Measurements from ENCODE around the gene NAP1L5. TPM values are rescaled to one million over a fixed set of nuclear protein-coding genes. Genes with fewer than 3 reads are reported as not detected.

NAP1L5 gene
- total RNA-seq, 1 experiment from 2014 or later, result 17.9 TPM

DNA sequence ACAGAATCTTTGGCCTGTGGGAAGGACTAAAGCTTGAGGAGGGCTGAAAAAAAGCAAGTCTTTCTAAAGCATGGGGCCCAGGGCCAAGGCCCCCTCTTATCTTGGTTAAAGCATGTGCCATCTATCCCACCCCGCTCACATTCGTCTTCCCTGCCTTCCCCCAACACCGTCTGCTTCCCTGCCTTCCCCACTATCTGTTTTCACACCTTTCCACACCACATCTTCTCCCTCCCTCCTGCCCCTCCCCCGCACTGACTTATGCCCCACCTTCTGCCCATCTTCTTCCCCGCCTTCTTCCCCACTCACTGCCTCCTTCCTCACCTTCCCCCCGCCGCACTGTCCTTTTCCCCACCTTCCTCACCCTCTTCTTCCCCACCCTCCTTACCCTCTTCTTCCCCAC lies 890 bp upstream of the NAP1L5 start:
- no peaks in the 10 kb centered on the region for H3K9me2 ChIP-seq (replicated peaks; ENCODE audit: insufficient read depth, low read length)
- no peaks in the 10 kb centered on the region for H3K9me3 ChIP-seq (ENCODE audit: low read length)
- no peak overlapping the region for H3K27ac ChIP-seq (ENCODE audit: low read length)
- H3K4me2 ChIP-seq (ENCODE audit: low read depth, low read length, poor library complexity, severe bottlenecking), result no peak overlapping the region
- peaks cover 9% of the 10 kb centered on the region for H3K79me2 ChIP-seq (ENCODE audit: low read length)
- no peak overlapping the region for H2AFZ ChIP-seq (ENCODE audit: low read length)
- no peak for DNase-seq
- peaks cover 12% of the 10 kb centered on the region for H3K4me1 ChIP-seq (ENCODE audit: low read length)
- no peaks in the 10 kb centered on the region for H4K20me1 ChIP-seq (ENCODE audit: insufficient read depth, low read depth, low read length)
- H3K36me3 ChIP-seq (ENCODE audit: insufficient read depth, low read length), result no peaks in the 10 kb centered on the region
- H3K27me3 ChIP-seq (ENCODE audit: low read length), result no peaks in the 10 kb centered on the region
- H3K9ac ChIP-seq (ENCODE audit: low read length), result no peak overlapping the region
- H3K4me3 ChIP-seq (ENCODE audit: low read length), result no peak overlapping the region

DNA sequence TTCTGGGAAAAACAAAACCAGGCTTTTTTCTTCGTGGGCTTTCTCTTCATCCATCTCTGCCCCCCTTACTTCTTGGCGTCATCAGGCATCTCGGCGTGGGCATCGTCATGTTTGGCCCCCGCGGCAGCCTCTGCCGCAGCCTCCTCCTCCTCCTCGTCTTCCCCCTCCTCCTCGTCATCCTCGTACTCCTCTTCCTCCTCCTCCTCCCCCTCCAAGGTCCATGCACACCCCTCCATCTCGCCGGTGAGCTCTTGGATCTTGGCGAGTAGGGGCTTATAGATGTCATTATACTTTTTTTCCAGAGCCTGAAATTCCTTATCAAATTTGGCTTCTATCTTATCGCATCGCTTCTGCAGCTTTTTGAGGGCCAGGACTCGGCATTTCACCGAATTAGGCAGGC lies 488 bp downstream of the NAP1L5 start:
- peak overlapping the region; percentile 61 for H3K4me2 ChIP-seq (ENCODE audit: low read depth, low read length, poor library complexity, severe bottlenecking)
- H3K9me3 ChIP-seq (ENCODE audit: low read length), result no peaks in the 10 kb centered on the region
- peaks cover 9% of the 10 kb centered on the region for H3K79me2 ChIP-seq (ENCODE audit: low read length)
- peak overlapping the region; percentile 49; the same call in 1 of the 2 replicates for H2AFZ ChIP-seq (ENCODE audit: low read length)
- H3K9me2 ChIP-seq (replicated peaks; ENCODE audit: insufficient read depth, low read length), result no peaks in the 10 kb centered on the region
- H3K4me3 ChIP-seq (ENCODE audit: low read length), result peak overlapping the region; percentile 81
- no peaks in the 10 kb centered on the region for H3K36me3 ChIP-seq (ENCODE audit: insufficient read depth, low read length)
- H3K27me3 ChIP-seq (ENCODE audit: low read length), result no peaks in the 10 kb centered on the region
- H3K9ac ChIP-seq (ENCODE audit: low read length), result peak overlapping the region; percentile 79
- peaks cover 12% of the 10 kb centered on the region for H3K4me1 ChIP-seq (ENCODE audit: low read length)
- DNase-seq, result peak; percentile 71
- H4K20me1 ChIP-seq (ENCODE audit: insufficient read depth, low read depth, low read length), result no peaks in the 10 kb centered on the region
- no peak overlapping the region for H3K27ac ChIP-seq (ENCODE audit: low read length)

DNA sequence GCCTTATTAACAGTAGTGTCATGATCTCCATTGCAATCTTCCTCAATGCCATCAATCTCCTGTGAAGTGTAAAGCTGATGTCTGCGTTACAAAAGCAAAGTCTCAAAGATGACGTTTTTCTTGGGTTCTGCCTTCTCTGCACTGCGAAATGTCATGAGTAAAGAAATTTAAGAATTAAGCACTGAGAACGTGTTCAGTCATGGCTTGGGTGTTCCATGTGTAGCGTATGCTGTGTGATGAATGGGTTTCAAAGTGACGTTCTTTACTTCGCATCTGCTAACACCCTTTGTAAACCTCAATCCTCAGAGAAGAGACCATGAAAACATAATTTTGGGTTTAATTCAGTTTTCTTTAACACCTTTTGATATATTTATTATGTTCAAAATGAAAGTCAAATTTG lies 999 bp downstream of the NAP1L5 start:
- peaks cover 9% of the 10 kb centered on the region for H3K79me2 ChIP-seq (ENCODE audit: low read length)
- H3K27me3 ChIP-seq (ENCODE audit: low read length), result no peaks in the 10 kb centered on the region
- H3K4me3 ChIP-seq (ENCODE audit: low read length), result peak overlapping the region; percentile 81
- no peak for DNase-seq
- peaks cover 12% of the 10 kb centered on the region for H3K4me1 ChIP-seq (ENCODE audit: low read length)
- no peak overlapping the region for H2AFZ ChIP-seq (ENCODE audit: low read length)
- H3K4me2 ChIP-seq (ENCODE audit: low read depth, low read length, poor library complexity, severe bottlenecking), result peak overlapping the region; percentile 61
- no peaks in the 10 kb centered on the region for H3K9me2 ChIP-seq (replicated peaks; ENCODE audit: insufficient read depth, low read length)
- H3K9me3 ChIP-seq (ENCODE audit: low read length), result no peaks in the 10 kb centered on the region
- H3K27ac ChIP-seq (ENCODE audit: low read length), result no peak overlapping the region
- H3K9ac ChIP-seq (ENCODE audit: low read length), result peak overlapping the region; percentile 79
- H3K36me3 ChIP-seq (ENCODE audit: insufficient read depth, low read length), result no peaks in the 10 kb centered on the region
- H4K20me1 ChIP-seq (ENCODE audit: insufficient read depth, low read depth, low read length), result no peaks in the 10 kb centered on the region

DNA sequence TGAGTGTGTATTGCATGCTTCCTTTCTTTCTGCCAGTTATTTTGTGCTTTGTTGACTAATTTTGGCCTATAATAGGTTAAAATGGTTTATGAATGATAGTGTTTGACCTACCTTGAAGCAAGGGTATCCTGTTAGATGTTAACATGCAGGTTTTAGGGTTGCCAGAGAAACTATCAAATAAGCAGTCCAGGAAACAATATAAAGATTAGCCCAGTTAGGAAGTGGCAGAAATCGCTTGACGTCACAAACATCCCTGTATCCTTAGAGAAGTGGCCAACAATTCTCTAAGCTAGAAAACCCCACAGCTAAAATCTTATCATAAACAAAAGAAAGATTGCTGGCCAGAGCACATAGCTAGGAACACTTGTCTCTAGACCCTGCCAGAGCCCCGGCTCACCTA lies 3.8 kb downstream of the NAP1L5 start:
- no peak for DNase-seq
- Histone ChIP-seq H3K9ac (ENCODE audit: low read length) (no peak overlapping the region), H3K9me3 (ENCODE audit: low read length) (no peaks in the 10 kb centered on the region), H2AFZ (ENCODE audit: low read length) (no peak overlapping the region), H3K36me3 (ENCODE audit: insufficient read depth, low read length) (no peaks in the 10 kb centered on the region), H3K4me3 (ENCODE audit: low read length) (no peak overlapping the region), H3K79me2 (ENCODE audit: low read length) (peaks cover 9% of the 10 kb centered on the region), H3K27ac (ENCODE audit: low read length) (no peak overlapping the region), H3K9me2 (replicated peaks; ENCODE audit: insufficient read depth, low read length) (no peaks in the 10 kb centered on the region), H4K20me1 (ENCODE audit: insufficient read depth, low read depth, low read length) (no peaks in the 10 kb centered on the region), H3K4me1 (ENCODE audit: low read length) (peaks cover 12% of the 10 kb centered on the region), H3K27me3 (ENCODE audit: low read length) (no peaks in the 10 kb centered on the region), H3K4me2 (ENCODE audit: low read depth, low read length, poor library complexity, severe bottlenecking) (no peak overlapping the region)

DNA sequence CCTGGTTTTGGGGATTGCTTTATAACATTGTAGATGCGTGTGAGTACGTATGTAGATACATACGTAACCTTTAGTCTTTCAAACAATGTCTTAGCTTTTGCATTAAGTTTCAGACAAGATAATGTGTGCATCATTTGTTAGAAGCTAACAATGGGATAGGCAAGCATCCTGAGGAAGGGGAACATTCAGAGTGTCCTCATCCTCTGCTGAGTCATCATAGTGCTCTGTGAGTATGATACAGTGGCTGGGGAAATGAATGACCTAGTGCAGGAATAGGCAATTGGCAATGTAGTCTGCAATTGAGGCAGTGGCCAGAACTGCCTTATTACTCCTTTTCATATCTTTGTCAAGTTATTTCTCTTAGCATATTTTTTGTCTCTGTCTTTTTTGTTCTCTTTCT lies 7.3 kb downstream of the NAP1L5 start:
- Histone ChIP-seq H3K4me1 (ENCODE audit: low read length) (no peaks in the 10 kb centered on the region), H3K4me3 (ENCODE audit: low read length) (no peak overlapping the region), H3K9me2 (replicated peaks; ENCODE audit: insufficient read depth, low read length) (no peaks in the 10 kb centered on the region), H3K27ac (ENCODE audit: low read length) (no peak overlapping the region), H3K9me3 (ENCODE audit: low read length) (no peaks in the 10 kb centered on the region), H2AFZ (ENCODE audit: low read length) (no peak overlapping the region), H3K9ac (ENCODE audit: low read length) (no peak overlapping the region), H3K36me3 (ENCODE audit: insufficient read depth, low read length) (no peaks in the 10 kb centered on the region), H3K79me2 (ENCODE audit: low read length) (no peaks in the 10 kb centered on the region), H4K20me1 (ENCODE audit: insufficient read depth, low read depth, low read length) (no peaks in the 10 kb centered on the region), H3K27me3 (ENCODE audit: low read length) (no peaks in the 10 kb centered on the region), H3K4me2 (ENCODE audit: low read depth, low read length, poor library complexity, severe bottlenecking) (no peak overlapping the region)
- DNase-seq, result no peak

DNA sequence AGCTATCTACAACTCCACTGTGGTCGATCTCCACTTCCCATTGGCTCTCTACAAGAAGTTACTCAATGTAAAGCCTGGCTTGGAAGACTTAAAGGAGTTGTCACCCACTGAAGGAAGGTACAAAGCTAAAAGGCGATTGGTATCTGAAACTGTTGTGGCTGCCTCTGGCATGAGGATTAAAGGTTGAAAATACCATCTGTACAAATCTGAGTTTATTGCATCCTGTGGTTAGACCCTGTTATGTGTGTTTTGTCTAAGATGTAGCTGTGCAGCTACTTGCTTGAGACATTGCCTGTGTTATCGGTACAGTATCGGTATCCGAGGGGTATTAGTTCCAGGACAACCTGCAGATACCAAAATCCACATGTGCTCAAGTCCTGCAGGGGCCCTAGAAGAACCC lies 16.4 kb downstream of the NAP1L5 start:
- no peak overlapping the region for H3K4me3 ChIP-seq (ENCODE audit: low read length)
- no peaks in the 10 kb centered on the region for H3K4me1 ChIP-seq (ENCODE audit: low read length)
- no peak for DNase-seq
- H3K9me2 ChIP-seq (replicated peaks; ENCODE audit: insufficient read depth, low read length), result no peaks in the 10 kb centered on the region
- H3K27me3 ChIP-seq (ENCODE audit: low read length), result no peaks in the 10 kb centered on the region
- H3K4me2 ChIP-seq (ENCODE audit: low read depth, low read length, poor library complexity, severe bottlenecking), result no peak overlapping the region
- H2AFZ ChIP-seq (ENCODE audit: low read length), result no peak overlapping the region
- H3K36me3 ChIP-seq (ENCODE audit: insufficient read depth, low read length), result no peaks in the 10 kb centered on the region
- no peaks in the 10 kb centered on the region for H3K9me3 ChIP-seq (ENCODE audit: low read length)
- H3K27ac ChIP-seq (ENCODE audit: low read length), result no peak overlapping the region
- no peaks in the 10 kb centered on the region for H3K79me2 ChIP-seq (ENCODE audit: low read length)
- H3K9ac ChIP-seq (ENCODE audit: low read length), result no peak overlapping the region
- H4K20me1 ChIP-seq (ENCODE audit: insufficient read depth, low read depth, low read length), result no peaks in the 10 kb centered on the region

DNA sequence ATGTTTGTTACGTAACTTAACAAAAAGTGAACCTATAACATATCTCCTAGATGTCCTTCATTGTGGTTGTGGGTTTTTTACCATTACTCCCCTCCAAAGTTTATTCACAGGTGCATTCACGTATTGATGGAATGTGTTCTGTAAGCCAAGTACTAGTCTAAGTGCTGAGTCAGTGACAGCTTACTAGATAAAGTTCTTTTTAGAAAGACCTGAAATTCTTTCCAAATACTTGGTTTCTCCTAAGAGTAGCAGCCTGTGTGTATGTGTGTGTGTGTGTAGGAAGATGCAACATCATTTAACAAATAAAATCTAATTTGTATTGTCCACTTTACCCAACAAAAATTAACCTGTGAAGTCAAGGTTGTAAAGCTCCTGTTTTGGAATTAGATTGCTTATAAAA lies 22.1 kb downstream of the NAP1L5 start:
- Histone ChIP-seq H3K27me3 (ENCODE audit: low read length) (no peaks in the 10 kb centered on the region), H3K4me1 (ENCODE audit: low read length) (peaks cover 10% of the 10 kb centered on the region), H2AFZ (ENCODE audit: low read length) (no peak overlapping the region), H3K4me3 (ENCODE audit: low read length) (no peak overlapping the region), H4K20me1 (ENCODE audit: insufficient read depth, low read depth, low read length) (no peaks in the 10 kb centered on the region), H3K36me3 (ENCODE audit: insufficient read depth, low read length) (no peaks in the 10 kb centered on the region), H3K9ac (ENCODE audit: low read length) (no peak overlapping the region), H3K79me2 (ENCODE audit: low read length) (no peaks in the 10 kb centered on the region), H3K4me2 (ENCODE audit: low read depth, low read length, poor library complexity, severe bottlenecking) (no peak overlapping the region), H3K9me2 (replicated peaks; ENCODE audit: insufficient read depth, low read length) (no peaks in the 10 kb centered on the region), H3K27ac (ENCODE audit: low read length) (no peak overlapping the region), H3K9me3 (ENCODE audit: low read length) (no peaks in the 10 kb centered on the region)
- DNase-seq, result no peak

DNA sequence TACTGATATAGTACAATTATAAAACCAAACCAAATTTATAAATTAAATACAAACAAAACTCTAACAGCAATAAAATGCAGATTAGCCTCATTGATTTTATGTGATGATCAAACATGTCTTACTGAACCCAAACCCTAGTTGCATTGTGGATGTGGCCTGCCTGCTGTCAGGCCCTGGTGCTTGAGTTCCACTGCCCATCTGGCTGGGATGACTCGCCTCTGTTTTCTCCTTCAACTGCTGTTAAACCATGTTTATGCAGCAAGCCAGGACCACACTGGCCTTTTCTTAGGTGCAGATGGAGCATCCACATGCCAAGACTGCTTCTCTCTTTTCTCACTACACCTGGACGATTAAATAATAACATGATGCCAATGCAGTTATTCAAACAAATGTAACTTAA lies 22.6 kb downstream of the NAP1L5 start:
- Histone ChIP-seq H3K27ac (ENCODE audit: low read length) (no peak overlapping the region), H3K4me3 (ENCODE audit: low read length) (no peak overlapping the region), H3K4me2 (ENCODE audit: low read depth, low read length, poor library complexity, severe bottlenecking) (no peak overlapping the region), H3K4me1 (ENCODE audit: low read length) (peaks cover 10% of the 10 kb centered on the region), H3K36me3 (ENCODE audit: insufficient read depth, low read length) (no peaks in the 10 kb centered on the region), H3K9me2 (replicated peaks; ENCODE audit: insufficient read depth, low read length) (no peaks in the 10 kb centered on the region), H3K79me2 (ENCODE audit: low read length) (no peaks in the 10 kb centered on the region), H3K9ac (ENCODE audit: low read length) (no peak overlapping the region), H3K27me3 (ENCODE audit: low read length) (no peaks in the 10 kb centered on the region), H3K9me3 (ENCODE audit: low read length) (no peaks in the 10 kb centered on the region), H2AFZ (ENCODE audit: low read length) (no peak overlapping the region), H4K20me1 (ENCODE audit: insufficient read depth, low read depth, low read length) (no peaks in the 10 kb centered on the region)
- DNase-seq, result no peak

DNA sequence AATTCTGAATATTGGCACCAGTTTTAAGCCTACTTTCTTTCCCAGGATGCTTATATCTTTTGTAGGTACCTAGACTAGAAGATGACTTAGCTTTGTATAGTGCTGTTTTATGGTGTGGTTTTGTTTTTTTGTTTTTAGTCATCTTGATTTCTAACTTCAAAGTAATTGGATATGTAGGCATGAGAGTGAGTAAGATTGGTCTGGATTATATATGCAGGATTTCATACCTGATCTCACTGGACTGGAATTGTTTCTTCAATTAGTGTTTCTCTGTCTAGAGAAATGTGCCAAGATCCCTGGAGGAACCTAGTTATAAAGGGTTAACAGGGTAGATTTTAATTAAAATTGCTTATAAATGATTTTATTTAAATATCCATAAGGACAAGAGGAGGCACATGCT lies 23.1 kb downstream of the NAP1L5 start:
- Histone ChIP-seq H3K27me3 (ENCODE audit: low read length) (no peaks in the 10 kb centered on the region), H3K36me3 (ENCODE audit: insufficient read depth, low read length) (no peaks in the 10 kb centered on the region), H4K20me1 (ENCODE audit: insufficient read depth, low read depth, low read length) (no peaks in the 10 kb centered on the region), H2AFZ (ENCODE audit: low read length) (no peak overlapping the region), H3K27ac (ENCODE audit: low read length) (no peak overlapping the region), H3K4me1 (ENCODE audit: low read length) (peaks cover 10% of the 10 kb centered on the region), H3K9me2 (replicated peaks; ENCODE audit: insufficient read depth, low read length) (no peaks in the 10 kb centered on the region), H3K9ac (ENCODE audit: low read length) (no peak overlapping the region), H3K9me3 (ENCODE audit: low read length) (no peaks in the 10 kb centered on the region), H3K79me2 (ENCODE audit: low read length) (no peaks in the 10 kb centered on the region), H3K4me3 (ENCODE audit: low read length) (no peak overlapping the region), H3K4me2 (ENCODE audit: low read depth, low read length, poor library complexity, severe bottlenecking) (no peak overlapping the region)
- no peak for DNase-seq

Data from Karpas-422 (cell line).